Bronchial epithelial cell (primary cell): ENCODE data around the gene ZGLP1. TPM values are rescaled to one million over a fixed set of nuclear protein-coding genes. Genes with fewer than 3 reads are reported as not detected.

Experiments
- DNase-seq: peaks from one replicate; pipeline ENCODE4 v3.0.0-alpha.2; 2010; ENCODE audit warnings: low read depth
- FAIRE-seq: peaks from 2 replicates; lab custom pipeline; 2011; peaks lifted over from hg19 to GRCh38; lab: Jason Lieb, UNC
- H3K27me3 ChIP-seq: 2 replicates; pipeline ENCODE4 v1.5.1; 2011; ENCODE audit warnings: low read length; ENCODE audit not compliant: control insufficient read depth, insufficient read depth
- H3K36me3 ChIP-seq: 2 replicates; pipeline ENCODE4 v1.5.1; 2011; ENCODE audit warnings: low read length; ENCODE audit not compliant: control insufficient read depth, insufficient read depth
- H3K4me3 ChIP-seq: 2 replicates; pipeline ENCODE4 v1.5.1; 2011; ENCODE audit warnings: mild to moderate bottlenecking, low read depth, low read length, control low read depth
- CTCF ChIP-seq: IDR thresholded peaks from 2 replicates; pipeline ENCODE4 v1.5.1; 2011; ENCODE audit warnings: mild to moderate bottlenecking, moderate library complexity, low read length, control low read depth, inconsistent platforms; ENCODE audit not compliant: insufficient read depth, severe bottlenecking
- total RNA-seq: library from RNA; depleted of rRNA; stranded (reverse); fragments of >200 nt; gene quantifications from 2 replicates; pipeline ENCODE4 v1.2.1, GENCODE V29; 2014

The ZGLP1 gene
- total RNA-seq, 1 donor from 2014 or later = 0.53 TPM

- no peaks in the 10 kb centered on the region for H3K36me3 ChIP-seq
- DNase-seq = no peak
- H3K4me3 ChIP-seq = no peak overlapping the region
- TF ChIP-seq CTCF = no peak
- FAIRE-seq = no peak
- no peaks in the 10 kb centered on the region for H3K27me3 ChIP-seq
Measured at GRCh38 chr19:10278935-10279334, 30.7 kb downstream of the ZGLP1 start.

- no peak for FAIRE-seq
- no peak for TF ChIP-seq CTCF
- no peaks in the 10 kb centered on the region for H3K27me3 ChIP-seq
- H3K36me3 ChIP-seq = no peaks in the 10 kb centered on the region
- no peak for DNase-seq
- H3K4me3 ChIP-seq = no peak overlapping the region
Measured at GRCh38 chr19:10277795-10278589, 31.6 kb downstream of the ZGLP1 start.

GRCh38 chr19:10274589-10274988 is 35.0 kb downstream of the ZGLP1 start:
- no peak for FAIRE-seq

GRCh38 chr19:10271543-10272086 is 38.0 kb downstream of the ZGLP1 start:
- Histone ChIP-seq H3K27me3 (no peaks in the 10 kb centered on the region), H3K36me3 (no peaks in the 10 kb centered on the region), H3K4me3 (peak overlapping the region; percentile 34)
- DNase-seq (peak; percentile 28), FAIRE-seq (no peak)
- TF ChIP-seq CTCF = no peak

More at GRCh38 chr19:10274589-10274988, 35.0 kb downstream of the ZGLP1 start:
- DNase-seq = no peak
- no peaks in the 10 kb centered on the region for H3K36me3 ChIP-seq
- TF ChIP-seq CTCF = no peak
- no peak overlapping the region for H3K4me3 ChIP-seq
- no peaks in the 10 kb centered on the region for H3K27me3 ChIP-seq

GRCh38 chr19:10270616-10271394 is 38.8 kb downstream of the ZGLP1 start, which contains the start of gene ICAM1:
Gene ICAM1, plus strand, starts transcription at chr19:10271120. Its CDS starts 40 bp downstream, at chr19:10271160.
- DNase-seq = peak; percentile 34
- no peak for FAIRE-seq

More at GRCh38 chr19:10270616-10271394, 38.8 kb downstream of the ZGLP1 start, which contains the start of gene ICAM1:
- TF ChIP-seq CTCF = peak; percentile 25
- H3K36me3 ChIP-seq = no peaks in the 10 kb centered on the region
- peak within 1 kb of the TSS; percentile 34 for H3K4me3 ChIP-seq
- H3K27me3 ChIP-seq = no peaks in the 10 kb centered on the region
